Stimulated activated effector memory CD8-positive, alpha-beta T cell treated with anti-CD3 and anti-CD28 coated beads, Interleukin-12 subunit alpha, Interleukin-12 subunit beta, amount 100 ng/mL, for 72 hours (primary cell): ENCODE results near the gene COL4A6.

Experiments used
- ATAC-seq: fragments of 150-1000 bp; cut with Tn5 transposase; 2 replicates; pipeline ENCODE4 v1.10.0; 2021
- DNase-seq, 2 donors: peaks; one replicate each; pipeline ENCODE4 v3.0.0; 2021 to 2022; ENCODE audit warnings: low spot score in 2 of 2
- H3K27ac Mint-ChIP-seq: one replicate; pipeline ENCODE4 v1.8.0; 2022; ENCODE audit warnings: mild to moderate bottlenecking, mixed read lengths
- H3K36me3 Mint-ChIP-seq: one replicate; pipeline ENCODE4 v1.8.0; 2022; ENCODE audit warnings: mild to moderate bottlenecking, mixed read lengths
- H3K4me1 Mint-ChIP-seq: one replicate; pipeline ENCODE4 v1.8.0; 2022; ENCODE audit warnings: mixed read lengths
- H3K4me3 Mint-ChIP-seq: one replicate; pipeline ENCODE4 v1.8.0; 2022; ENCODE audit warnings: mild to moderate bottlenecking, mixed read lengths
- H3K9me3 Mint-ChIP-seq: one replicate; pipeline ENCODE4 v1.8.0; 2022; ENCODE audit warnings: mixed read lengths

Gene COL4A6

DNA sequence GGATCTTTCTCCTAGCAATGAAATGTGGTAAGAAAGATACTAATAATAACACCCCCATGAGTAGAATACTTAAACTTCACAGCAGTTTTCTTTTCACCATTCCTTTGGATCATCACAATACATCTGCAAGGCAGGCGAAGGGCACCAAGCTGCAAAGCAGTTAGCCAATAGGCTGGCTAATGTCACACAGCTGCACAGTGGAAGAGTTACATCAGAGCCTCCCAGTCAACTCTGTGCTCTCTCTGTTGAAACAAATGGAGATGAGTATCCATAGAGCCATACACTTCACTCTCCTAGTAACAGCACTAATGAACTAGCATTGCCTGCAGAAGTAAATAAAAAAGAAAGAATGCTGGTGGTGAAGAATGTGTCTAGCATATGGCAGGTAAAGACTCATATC, 207.6 kb downstream of the COL4A6 start:
- H3K4me3 Mint-ChIP-seq: no peak overlapping the region
- no peaks in the 10 kb centered on the region for H3K9me3 Mint-ChIP-seq
- H3K4me1 Mint-ChIP-seq: no peaks in the 10 kb centered on the region
- DNase-seq (no peak), ATAC-seq (no peak)
- H3K36me3 Mint-ChIP-seq: no peaks in the 10 kb centered on the region
- no peak overlapping the region for H3K27ac Mint-ChIP-seq

DNA sequence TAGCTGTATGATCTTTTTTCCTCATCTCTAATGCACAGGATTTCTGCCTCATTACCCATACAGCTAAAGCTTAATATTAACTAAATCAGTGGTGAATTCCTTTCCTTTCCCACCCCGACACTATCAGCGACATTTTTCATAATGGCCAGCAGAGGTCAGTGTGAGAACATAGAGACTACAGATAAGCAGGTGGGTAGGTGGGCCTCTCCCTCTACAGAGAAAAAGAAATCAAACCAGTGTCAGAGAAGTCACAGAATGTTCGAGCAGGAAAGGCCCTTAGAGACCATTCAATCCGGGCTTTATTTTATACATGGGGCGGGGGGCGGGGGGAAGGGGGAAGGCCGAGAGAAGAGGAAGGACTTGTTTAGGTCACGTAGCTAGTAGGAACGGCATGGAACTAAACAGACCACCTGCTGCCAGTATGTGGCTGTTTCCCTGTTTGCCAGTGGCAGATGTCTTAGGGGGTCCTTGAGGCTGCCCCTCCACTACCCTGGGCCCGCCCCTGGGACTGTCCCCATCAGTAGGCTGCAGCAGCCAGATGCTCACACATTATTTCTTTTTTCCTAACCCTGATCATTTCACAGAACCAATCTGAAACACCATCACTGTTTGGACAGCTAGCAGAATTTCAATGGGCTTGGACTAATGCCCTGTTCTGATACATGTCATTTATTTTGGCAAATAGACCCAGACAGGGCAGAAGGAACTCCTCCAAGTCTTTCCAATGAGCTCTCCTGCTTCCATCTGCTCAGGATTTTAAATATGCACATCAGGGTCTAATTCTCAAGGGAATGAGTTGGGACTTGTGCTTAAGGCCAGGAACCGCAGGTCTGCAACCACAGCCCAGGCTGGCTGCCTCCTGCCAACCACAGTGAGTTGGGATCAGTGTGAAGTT, 213.2 kb downstream of the COL4A6 start:
- H3K4me3 Mint-ChIP-seq: no peak overlapping the region
- no peaks in the 10 kb centered on the region for H3K36me3 Mint-ChIP-seq
- H3K4me1 Mint-ChIP-seq: no peaks in the 10 kb centered on the region
- H3K27ac Mint-ChIP-seq: no peak overlapping the region
- no peaks in the 10 kb centered on the region for H3K9me3 Mint-ChIP-seq
- no peak for ATAC-seq
- DNase-seq: no peak

DNA sequence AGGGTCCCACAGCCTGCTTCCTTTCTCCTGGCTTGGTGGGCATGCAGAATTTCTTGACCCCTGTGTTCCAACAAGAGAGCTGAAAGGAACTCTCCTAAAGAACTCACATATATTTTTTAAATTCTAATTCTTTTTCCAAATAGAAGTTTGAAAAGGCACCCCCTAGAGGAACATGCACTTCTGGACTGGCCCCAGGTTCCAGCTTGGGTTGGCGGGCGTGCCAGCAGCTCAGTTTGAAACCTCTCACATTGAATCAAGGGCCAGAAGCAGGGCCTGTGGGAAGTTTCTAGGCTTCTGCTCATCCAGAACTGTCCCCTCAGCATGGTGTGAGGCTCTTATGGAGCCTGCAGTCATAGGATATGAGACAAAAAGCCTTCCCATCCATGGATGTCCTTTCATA, 214.0 kb downstream of the COL4A6 start:
- Mint-ChIP-seq H3K36me3 (no peaks in the 10 kb centered on the region), H3K9me3 (no peaks in the 10 kb centered on the region), H3K4me1 (no peaks in the 10 kb centered on the region), H3K4me3 (no peak overlapping the region), H3K27ac (no peak overlapping the region)
- DNase-seq (no peak), ATAC-seq (no peak)

DNA sequence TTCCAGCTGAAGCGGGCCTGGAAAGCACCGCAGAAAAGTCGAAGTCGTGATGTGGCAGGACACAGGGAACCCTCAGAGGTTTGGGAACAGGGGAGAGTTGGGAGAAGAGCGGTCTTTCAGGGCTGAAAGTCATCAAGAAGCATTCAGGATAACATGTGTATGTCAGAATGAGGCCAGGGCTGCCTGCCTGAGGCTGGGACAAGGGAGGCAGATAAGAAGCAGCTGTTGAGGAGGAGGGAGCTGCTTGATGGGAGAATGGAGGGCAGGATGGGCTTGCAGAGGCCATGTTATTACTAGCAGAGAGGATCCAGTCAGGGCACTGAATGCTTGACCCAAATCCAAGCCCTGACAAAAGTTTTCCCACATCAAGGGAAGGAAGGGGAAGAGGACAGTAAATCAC, 214.6 kb downstream of the COL4A6 start:
- Mint-ChIP-seq H3K9me3 (no peaks in the 10 kb centered on the region), H3K4me1 (no peaks in the 10 kb centered on the region), H3K27ac (peak overlapping the region; percentile 30), H3K4me3 (no peak overlapping the region), H3K36me3 (no peaks in the 10 kb centered on the region)
- no peak for DNase-seq
- ATAC-seq: no peak

DNA sequence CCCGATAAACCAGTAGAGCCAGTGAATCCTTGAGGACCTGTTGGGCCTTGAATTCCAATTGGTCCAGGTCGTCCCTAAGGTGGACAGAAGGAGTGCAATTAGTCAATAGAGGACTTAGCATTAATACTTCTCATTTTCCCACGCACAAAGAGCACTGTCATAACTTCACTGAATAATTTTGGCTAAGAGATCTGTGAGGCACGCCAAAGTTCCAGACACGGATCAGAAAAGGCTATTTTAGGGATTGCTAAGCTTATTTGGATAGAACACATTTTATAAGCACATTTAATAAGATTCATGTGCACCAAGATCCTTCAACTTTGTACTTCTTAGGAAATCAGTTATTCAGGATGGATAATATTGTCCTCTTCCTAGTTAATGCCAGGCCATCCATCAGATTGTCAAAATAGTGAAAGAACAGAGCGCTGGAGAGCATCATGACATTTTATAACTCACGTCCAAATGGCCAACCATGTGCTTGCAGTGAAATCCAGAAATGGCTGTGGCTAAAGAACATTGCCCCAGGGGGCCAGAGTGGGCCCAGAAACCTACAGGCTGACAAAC, 216.8 kb downstream of the COL4A6 start:
- Mint-ChIP-seq H3K4me3 (no peak overlapping the region), H3K36me3 (no peaks in the 10 kb centered on the region), H3K9me3 (no peaks in the 10 kb centered on the region), H3K27ac (no peak overlapping the region), H3K4me1 (no peaks in the 10 kb centered on the region)
- DNase-seq (no peak), ATAC-seq (no peak)

DNA sequence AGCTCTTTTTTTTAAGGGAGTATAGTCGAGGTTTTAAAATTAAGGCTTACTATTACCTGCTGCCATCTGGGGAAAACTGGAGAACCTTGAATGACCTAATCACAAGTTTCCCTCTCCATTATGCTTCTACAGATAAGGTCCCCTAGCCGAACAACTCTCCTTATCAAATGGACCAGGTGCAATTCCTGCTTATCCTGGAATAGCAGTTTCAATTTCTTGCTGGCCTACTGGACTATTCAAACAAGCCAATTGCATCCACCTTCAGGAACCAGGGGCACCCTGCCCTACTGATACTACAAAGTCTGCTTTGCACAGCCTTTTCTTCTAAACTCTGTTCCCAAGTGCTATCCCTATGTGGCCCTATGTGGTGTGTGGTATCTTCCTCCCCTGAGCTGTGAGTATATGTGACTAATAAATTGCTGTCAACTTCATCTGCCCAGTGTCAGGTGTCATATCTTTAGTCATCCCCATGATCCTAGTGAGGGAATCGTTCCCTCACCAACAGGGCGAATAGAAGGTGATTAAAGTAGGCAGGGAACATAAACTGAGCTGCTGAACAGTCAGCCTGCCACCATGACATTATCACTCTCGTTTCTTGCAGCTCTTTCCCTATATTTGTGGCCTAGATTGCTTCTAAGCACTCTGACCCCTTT, 218.1 kb downstream of the COL4A6 start:
- H3K4me1 Mint-ChIP-seq: no peaks in the 10 kb centered on the region
- DNase-seq: no peak
- H3K27ac Mint-ChIP-seq: no peak overlapping the region
- no peaks in the 10 kb centered on the region for H3K36me3 Mint-ChIP-seq
- no peaks in the 10 kb centered on the region for H3K9me3 Mint-ChIP-seq
- H3K4me3 Mint-ChIP-seq: no peak overlapping the region
- ATAC-seq: no peak

DNA sequence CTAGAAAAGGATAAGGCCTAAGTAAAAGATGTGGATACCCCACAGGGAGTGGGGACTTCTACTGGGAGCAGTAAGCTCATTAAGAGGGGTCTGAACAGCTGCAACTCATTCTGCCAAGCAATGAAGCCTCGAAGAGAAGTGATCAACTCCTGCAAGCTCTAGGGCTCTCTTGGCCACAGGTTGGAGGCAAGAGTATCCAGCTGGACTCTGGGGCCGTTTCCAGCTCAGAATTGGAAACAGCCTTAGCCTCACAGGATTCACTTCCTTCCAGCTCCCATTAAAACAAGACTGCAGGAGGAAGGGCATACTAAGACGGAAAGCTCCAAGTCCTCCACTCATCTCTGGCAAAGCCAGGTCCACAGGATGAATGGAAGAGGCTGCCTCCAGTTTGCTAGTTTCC, 220.3 kb downstream of the COL4A6 start:
- Mint-ChIP-seq H3K9me3 (no peaks in the 10 kb centered on the region), H3K36me3 (no peaks in the 10 kb centered on the region), H3K4me1 (no peaks in the 10 kb centered on the region), H3K4me3 (no peak overlapping the region), H3K27ac (no peak overlapping the region)
- DNase-seq: no peak
- ATAC-seq: no peak

DNA sequence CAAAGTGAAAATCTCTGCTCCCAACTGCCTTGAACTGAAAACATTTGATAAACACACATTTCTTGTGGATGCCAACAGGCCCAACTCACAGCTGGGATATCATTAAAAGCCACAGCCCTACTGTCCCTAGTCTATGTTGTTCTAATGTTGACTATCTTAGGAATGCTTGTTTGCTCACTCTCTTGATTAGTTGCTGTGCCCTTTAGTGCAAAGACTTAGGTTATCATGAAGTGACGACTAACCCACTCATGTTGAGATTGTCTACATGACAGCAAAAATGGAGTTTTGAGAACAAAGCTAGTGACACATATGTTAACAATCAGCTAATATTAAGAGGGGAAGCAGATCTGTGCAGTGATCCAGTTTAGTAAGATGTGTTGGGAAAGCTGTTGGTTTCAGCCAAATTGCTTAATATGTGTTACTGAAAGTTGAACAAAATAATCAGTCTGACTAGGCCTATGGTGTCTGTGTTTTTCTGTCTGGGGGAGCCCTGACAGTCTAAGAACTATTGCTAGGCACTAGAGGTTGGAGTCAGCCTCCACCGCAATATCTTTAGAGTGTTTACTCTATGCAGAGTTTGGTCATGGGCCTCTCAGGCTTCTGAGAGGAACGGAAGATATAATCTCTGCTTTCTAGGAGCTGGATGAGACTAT, 221.2 kb downstream of the COL4A6 start:
- Mint-ChIP-seq H3K27ac (no peak overlapping the region), H3K9me3 (no peaks in the 10 kb centered on the region), H3K36me3 (no peaks in the 10 kb centered on the region), H3K4me1 (no peaks in the 10 kb centered on the region), H3K4me3 (no peak overlapping the region)
- DNase-seq (no peak), ATAC-seq (no peak)

DNA sequence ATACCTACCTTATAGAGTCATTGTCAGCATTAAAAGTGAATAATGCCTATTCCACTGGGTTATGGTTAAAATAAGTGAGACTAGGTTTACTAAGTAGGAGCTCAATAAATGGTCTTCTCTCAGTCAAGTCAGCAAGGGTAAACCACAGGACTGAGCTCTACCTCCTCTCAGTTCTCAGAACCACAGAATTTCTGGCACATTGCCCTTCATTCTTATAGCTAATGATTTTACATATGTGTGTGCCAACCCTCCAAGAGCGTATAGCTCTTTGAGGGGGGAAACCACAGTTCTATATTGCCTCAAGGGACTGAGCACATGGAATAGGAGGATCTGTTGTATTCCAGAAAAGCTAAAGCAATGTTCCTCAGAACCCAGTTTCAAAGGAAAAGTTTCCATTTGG, 221.8 kb downstream of the COL4A6 start:
- no peaks in the 10 kb centered on the region for H3K36me3 Mint-ChIP-seq
- no peaks in the 10 kb centered on the region for H3K4me1 Mint-ChIP-seq
- DNase-seq (no peak), ATAC-seq (no peak)
- no peak overlapping the region for H3K4me3 Mint-ChIP-seq
- H3K27ac Mint-ChIP-seq: no peak overlapping the region
- no peaks in the 10 kb centered on the region for H3K9me3 Mint-ChIP-seq

DNA sequence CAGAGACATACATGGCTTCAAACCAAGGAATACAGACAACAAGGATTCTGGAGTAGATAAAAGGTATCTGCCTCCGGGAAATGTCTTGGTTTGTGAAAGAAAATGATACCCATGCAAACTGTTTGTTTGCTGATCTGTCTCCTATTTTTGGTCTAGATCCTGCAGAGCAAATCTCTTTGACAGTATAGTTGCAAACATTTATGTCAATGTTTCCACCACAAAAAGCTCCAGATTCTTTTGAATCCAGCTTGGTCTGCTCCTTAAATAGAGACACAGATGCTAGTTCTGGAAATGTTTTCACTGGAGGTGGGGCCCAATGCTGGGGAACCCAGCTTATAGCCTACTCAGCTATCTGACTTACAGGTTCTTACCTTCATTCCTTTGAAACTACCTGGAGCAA, 226.9 kb downstream of the COL4A6 start:
- Mint-ChIP-seq H3K4me1 (no peaks in the 10 kb centered on the region), H3K36me3 (no peaks in the 10 kb centered on the region), H3K9me3 (no peaks in the 10 kb centered on the region), H3K4me3 (no peak overlapping the region), H3K27ac (no peak overlapping the region)
- DNase-seq (no peak), ATAC-seq (no peak)

DNA sequence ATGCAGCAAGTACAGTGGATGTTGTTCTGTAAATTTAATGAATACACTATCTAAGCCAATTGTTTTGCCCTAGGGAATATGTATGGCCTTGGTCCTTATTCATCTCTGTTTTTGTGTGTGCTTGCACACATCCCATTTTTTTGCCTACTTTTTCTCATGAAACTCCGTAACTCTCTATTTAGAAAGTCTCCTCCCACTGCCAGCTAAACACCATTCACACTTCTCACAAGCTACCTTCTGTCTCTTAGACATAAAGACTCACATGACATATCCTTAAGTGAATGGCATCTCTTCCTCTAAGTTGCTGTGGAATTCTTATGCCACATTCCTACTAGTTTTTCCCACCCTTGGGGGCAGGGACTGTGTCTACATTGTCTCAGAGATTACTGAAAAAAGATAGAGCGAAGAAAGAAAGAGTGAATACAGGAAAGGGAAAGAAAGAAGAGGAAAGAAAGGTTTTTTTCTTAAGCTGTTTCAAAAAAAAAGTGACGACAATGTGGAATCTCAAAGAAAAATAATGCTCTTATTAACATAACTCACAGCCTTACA, 229.1 kb downstream of the COL4A6 start:
- Mint-ChIP-seq H3K36me3 (no peaks in the 10 kb centered on the region), H3K9me3 (no peaks in the 10 kb centered on the region), H3K27ac (no peak overlapping the region), H3K4me3 (no peak overlapping the region), H3K4me1 (no peaks in the 10 kb centered on the region)
- DNase-seq (no peak), ATAC-seq (no peak)

DNA sequence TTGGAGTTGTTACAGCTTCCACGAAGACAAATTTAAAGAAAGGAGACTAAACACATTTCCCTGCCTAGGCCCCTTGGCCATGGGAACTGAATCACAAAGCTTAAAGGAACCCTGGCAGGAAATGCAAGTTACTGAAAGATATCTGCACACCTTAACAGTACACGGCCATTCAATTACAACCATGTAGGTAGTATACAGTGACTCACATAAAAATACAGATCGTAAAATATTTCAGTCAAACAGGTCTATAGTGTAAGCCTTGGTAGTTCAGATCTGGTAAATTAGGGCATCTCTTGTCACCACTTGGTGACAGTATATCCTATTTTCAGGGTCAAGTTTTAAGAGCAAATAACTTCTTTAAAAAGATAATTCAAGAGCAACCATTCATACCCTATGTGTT, 234.7 kb downstream of the COL4A6 start:
- no peaks in the 10 kb centered on the region for H3K9me3 Mint-ChIP-seq
- ATAC-seq (no peak), DNase-seq (no peak)
- no peaks in the 10 kb centered on the region for H3K4me1 Mint-ChIP-seq
- no peak overlapping the region for H3K4me3 Mint-ChIP-seq
- no peaks in the 10 kb centered on the region for H3K36me3 Mint-ChIP-seq
- no peak overlapping the region for H3K27ac Mint-ChIP-seq

DNA sequence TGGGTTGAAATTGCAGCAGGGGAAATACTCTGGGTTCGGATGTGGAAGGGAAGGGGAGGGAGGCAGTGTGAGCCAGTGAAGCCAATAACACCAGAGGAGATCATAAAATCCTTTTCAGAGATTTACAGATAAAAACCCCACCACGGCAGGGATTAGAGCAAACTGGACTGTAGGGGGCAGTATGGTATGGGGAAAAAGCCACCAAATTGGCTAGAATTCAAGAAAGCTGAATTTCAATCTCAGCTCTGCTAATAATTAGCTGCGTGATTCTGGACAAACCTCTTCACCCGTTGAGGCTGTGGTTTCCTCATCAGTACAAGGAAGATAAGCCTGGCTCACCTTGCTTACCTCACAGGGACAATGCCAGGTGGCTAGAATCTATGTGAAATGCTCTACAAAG, 238.5 kb downstream of the COL4A6 start:
- Mint-ChIP-seq H3K27ac (no peak overlapping the region), H3K4me1 (no peaks in the 10 kb centered on the region), H3K36me3 (no peaks in the 10 kb centered on the region), H3K4me3 (no peak overlapping the region), H3K9me3 (no peaks in the 10 kb centered on the region)
- no peak for DNase-seq
- no peak for ATAC-seq

DNA sequence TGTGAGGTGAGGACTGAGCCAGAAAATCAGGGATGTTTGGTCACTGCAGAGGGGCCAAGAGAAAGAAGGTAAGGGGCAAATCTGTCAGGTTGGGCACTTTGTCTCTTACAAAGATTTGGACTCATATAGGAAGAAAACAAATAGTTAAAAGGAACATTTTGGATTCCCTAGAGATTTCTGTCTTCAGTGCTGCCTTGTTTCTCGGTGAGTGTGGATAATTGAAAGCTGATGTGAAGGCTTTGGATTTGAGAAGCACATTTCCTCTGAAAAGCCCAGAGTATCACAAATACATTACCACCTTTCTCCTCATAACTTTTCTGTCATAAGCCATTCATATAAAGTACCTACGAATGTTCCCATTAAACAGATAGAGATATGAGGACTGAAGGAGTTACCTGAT, 239.2 kb downstream of the COL4A6 start:
- Mint-ChIP-seq H3K36me3 (no peaks in the 10 kb centered on the region), H3K4me1 (no peaks in the 10 kb centered on the region), H3K9me3 (no peaks in the 10 kb centered on the region), H3K4me3 (no peak overlapping the region), H3K27ac (no peak overlapping the region)
- DNase-seq (no peak), ATAC-seq (no peak)

DNA sequence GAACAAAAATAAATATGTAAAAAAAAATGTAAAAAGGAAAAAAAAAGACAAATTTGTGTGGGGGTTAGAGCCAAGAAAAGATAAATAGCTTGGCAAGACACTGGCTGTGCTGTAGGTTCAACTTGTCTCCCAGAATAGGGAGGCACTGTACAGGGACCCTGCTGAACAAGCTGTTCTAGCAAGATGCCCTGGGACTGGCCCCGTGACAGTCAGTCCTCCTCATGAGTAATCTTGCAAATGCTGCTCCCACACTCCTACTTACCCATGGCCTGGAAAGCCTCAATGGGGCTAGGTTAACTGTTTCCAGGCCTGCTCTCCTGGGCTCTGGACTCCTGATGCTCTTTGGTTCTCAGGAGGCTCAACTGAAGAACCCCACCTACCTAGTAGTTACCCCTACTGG, 239.8 kb downstream of the COL4A6 start:
- DNase-seq (no peak), ATAC-seq (no peak)
- no peaks in the 10 kb centered on the region for H3K4me1 Mint-ChIP-seq
- H3K27ac Mint-ChIP-seq: no peak overlapping the region
- no peak overlapping the region for H3K4me3 Mint-ChIP-seq
- no peaks in the 10 kb centered on the region for H3K36me3 Mint-ChIP-seq
- no peaks in the 10 kb centered on the region for H3K9me3 Mint-ChIP-seq
